MM.1S (cell line): Measurements from ENCODE around the gene TMEM117.

Experiments used
- DNase-seq: peaks from one replicate; pipeline ENCODE4 v3.0.0-alpha.2; 2015
- H2AFZ ChIP-seq: fragments of 300-600 bp; sonication (generic); 2 replicates; pipeline ENCODE4 v1.6.0; 2016; ENCODE audit warnings: antibody characterized with exemption, low read length
- H3F3A ChIP-seq: fragments of 300-600 bp; sonication (generic); 2 replicates; pipeline ENCODE4 v1.6.1; 2016; ENCODE audit warnings: mild to moderate bottlenecking, antibody characterized with exemption, low read length, moderate library complexity, mixed read lengths; ENCODE audit not compliant: insufficient read depth
- H3K27ac ChIP-seq: fragments of 300-600 bp; sonication (generic); 2 replicates; pipeline ENCODE4 v1.5.1; 2016; ENCODE audit warnings: mild to moderate bottlenecking, low read length
- H3K27me3 ChIP-seq: fragments of 300-600 bp; sonication (generic); replicated peaks from 2 replicates; pipeline ENCODE4 v1.6.0; 2016; ENCODE audit warnings: low read length; ENCODE audit not compliant: insufficient read depth
- H3K36me3 ChIP-seq: fragments of 300-600 bp; sonication (generic); replicated peaks from 2 replicates; pipeline ENCODE4 v1.6.1; 2016; ENCODE audit warnings: mild to moderate bottlenecking, low read length, mixed read lengths; ENCODE audit not compliant: insufficient read depth
- H3K4me1 ChIP-seq: fragments of 300-600 bp; sonication (generic); 2 replicates; pipeline ENCODE4 v1.6.1; 2016; ENCODE audit warnings: low read length, mixed read lengths
- H3K4me2 ChIP-seq: fragments of 300-600 bp; sonication (generic); 2 replicates; pipeline ENCODE4 v1.6.0; 2016; ENCODE audit warnings: low read depth, low read length
- H3K4me3 ChIP-seq: fragments of 300-600 bp; sonication (generic); 2 replicates; pipeline ENCODE4 v1.5.1; 2016; ENCODE audit warnings: low read length, mixed read lengths
- H3K79me2 ChIP-seq: fragments of 300-600 bp; sonication (generic); 2 replicates; pipeline ENCODE4 v1.6.1; 2016; ENCODE audit warnings: mixed run types, low read length, mixed read lengths
- H3K9ac ChIP-seq: fragments of 300-600 bp; sonication (generic); 2 replicates; pipeline ENCODE4 v1.6.1; 2016; ENCODE audit warnings: low read length, mixed read lengths
- H3K9me2 ChIP-seq: fragments of 300-600 bp; sonication (generic); replicated peaks from 2 replicates; pipeline ENCODE4 v1.6.1; 2016; ENCODE audit warnings: mild to moderate bottlenecking, low read length, mixed read lengths; ENCODE audit not compliant: insufficient read depth
- H3K9me3 ChIP-seq: fragments of 300-600 bp; sonication (generic); replicated peaks from 2 replicates; pipeline ENCODE4 v1.6.1; 2016; ENCODE audit warnings: mild to moderate bottlenecking, low read length, mixed read lengths; ENCODE audit not compliant: insufficient read depth
- H4K20me1 ChIP-seq: fragments of 300-600 bp; sonication (generic); 2 replicates; pipeline ENCODE4 v1.6.1; 2016; ENCODE audit warnings: mild to moderate bottlenecking, low read length, moderate library complexity, mixed read lengths; ENCODE audit not compliant: insufficient read depth
- CTCF ChIP-seq: fragments of 300-600 bp; sonication (generic); IDR thresholded peaks from 2 replicates; pipeline ENCODE4 v1.5.1; 2016; ENCODE audit warnings: antibody characterized with exemption, low read length, mixed read lengths
- EZH2 ChIP-seq: fragments of 300-600 bp; sonication (generic); optimal IDR thresholded peaks from 2 replicates; pipeline ENCODE3; 2017; ENCODE audit warnings: low read depth, mild to moderate bottlenecking, antibody characterized with exemption, low read length, mixed read lengths
- EZH2phosphoT487 ChIP-seq: fragments of 300-600 bp; sonication (generic); IDR thresholded peaks from 2 replicates; pipeline ENCODE4 v1.6.1; 2018; ENCODE audit warnings: antibody characterized with exemption, low read length

The TMEM117 gene

GRCh38 chr12:43882578-43883178 is 46.8 kb downstream of the TMEM117 start:
- H3K9me2 ChIP-seq = no peaks in the 10 kb centered on the region
- H3K4me2 ChIP-seq = no peak overlapping the region
- H3K4me1 ChIP-seq = no peaks in the 10 kb centered on the region
- no peak overlapping the region for H3K9ac ChIP-seq
- DNase-seq = peak; percentile 46
- H3K36me3 ChIP-seq = no peaks in the 10 kb centered on the region
- H3K9me3 ChIP-seq = no peaks in the 10 kb centered on the region
- no peaks in the 10 kb centered on the region for H3K27me3 ChIP-seq
- no peak overlapping the region for H2AFZ ChIP-seq
- no peaks in the 10 kb centered on the region for H3K79me2 ChIP-seq
- TF ChIP-seq EZH2phosphoT487 (no peak), EZH2 (no peak), CTCF (peak; percentile 82)
- H3F3A ChIP-seq = no peaks in the 10 kb centered on the region
- H3K27ac ChIP-seq = no peak overlapping the region
- H4K20me1 ChIP-seq = no peaks in the 10 kb centered on the region
- no peak overlapping the region for H3K4me3 ChIP-seq

GRCh38 chr12:43883311-43883710 is 47.4 kb downstream of the TMEM117 start:
- Histone ChIP-seq H3K9ac (no peak overlapping the region), H3K4me3 (no peak overlapping the region), H4K20me1 (no peaks in the 10 kb centered on the region), H3K79me2 (no peaks in the 10 kb centered on the region), H3K9me3 (no peaks in the 10 kb centered on the region), H3K27ac (no peak overlapping the region), H3K4me1 (no peaks in the 10 kb centered on the region), H3F3A (no peaks in the 10 kb centered on the region), H3K27me3 (no peaks in the 10 kb centered on the region), H3K9me2 (no peaks in the 10 kb centered on the region), H2AFZ (no peak overlapping the region), H3K4me2 (no peak overlapping the region), H3K36me3 (no peaks in the 10 kb centered on the region)
- no peak for DNase-seq
- TF ChIP-seq CTCF = no peak
- TF ChIP-seq EZH2 = no peak
- TF ChIP-seq EZH2phosphoT487 = no peak

- Histone ChIP-seq H4K20me1 (no peaks in the 10 kb centered on the region), H3K4me2 (no peak overlapping the region), H3K9ac (no peak overlapping the region), H3K4me1 (no peaks in the 10 kb centered on the region), H3K27me3 (no peaks in the 10 kb centered on the region), H3F3A (no peaks in the 10 kb centered on the region), H3K36me3 (no peaks in the 10 kb centered on the region), H3K9me2 (no peaks in the 10 kb centered on the region), H3K9me3 (no peaks in the 10 kb centered on the region), H3K79me2 (no peaks in the 10 kb centered on the region), H2AFZ (no peak overlapping the region), H3K4me3 (no peak overlapping the region), H3K27ac (no peak overlapping the region)
- no peak for DNase-seq
- TF ChIP-seq CTCF (no peak), EZH2phosphoT487 (no peak), EZH2 (no peak)
Observed at GRCh38 chr12:43883748-43884147, 47.9 kb downstream of the TMEM117 start.
